Measurements from ENCODE around the gene KRT9.

DNA sequence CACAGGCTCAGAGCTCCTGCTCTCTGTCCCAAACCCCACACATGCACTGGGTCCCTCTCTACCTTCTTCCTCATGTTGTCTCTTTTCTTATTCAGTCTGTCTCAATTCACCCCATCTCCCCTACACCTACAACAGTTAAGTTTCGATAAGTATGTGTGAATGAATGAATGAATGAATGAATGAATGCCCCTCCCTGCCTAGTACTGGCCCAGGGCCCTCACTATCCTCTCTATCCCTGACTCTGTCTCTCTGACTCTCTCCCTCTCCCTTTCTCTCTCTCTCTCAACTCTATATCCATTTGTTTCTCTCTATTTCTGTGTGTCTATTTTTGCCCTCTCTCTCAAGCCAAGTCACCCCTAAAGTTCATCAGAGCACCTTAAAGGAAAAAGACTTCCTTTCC, 6.7 kb upstream of the KRT9 start:
- TF ChIP-seq, protein P1, sequence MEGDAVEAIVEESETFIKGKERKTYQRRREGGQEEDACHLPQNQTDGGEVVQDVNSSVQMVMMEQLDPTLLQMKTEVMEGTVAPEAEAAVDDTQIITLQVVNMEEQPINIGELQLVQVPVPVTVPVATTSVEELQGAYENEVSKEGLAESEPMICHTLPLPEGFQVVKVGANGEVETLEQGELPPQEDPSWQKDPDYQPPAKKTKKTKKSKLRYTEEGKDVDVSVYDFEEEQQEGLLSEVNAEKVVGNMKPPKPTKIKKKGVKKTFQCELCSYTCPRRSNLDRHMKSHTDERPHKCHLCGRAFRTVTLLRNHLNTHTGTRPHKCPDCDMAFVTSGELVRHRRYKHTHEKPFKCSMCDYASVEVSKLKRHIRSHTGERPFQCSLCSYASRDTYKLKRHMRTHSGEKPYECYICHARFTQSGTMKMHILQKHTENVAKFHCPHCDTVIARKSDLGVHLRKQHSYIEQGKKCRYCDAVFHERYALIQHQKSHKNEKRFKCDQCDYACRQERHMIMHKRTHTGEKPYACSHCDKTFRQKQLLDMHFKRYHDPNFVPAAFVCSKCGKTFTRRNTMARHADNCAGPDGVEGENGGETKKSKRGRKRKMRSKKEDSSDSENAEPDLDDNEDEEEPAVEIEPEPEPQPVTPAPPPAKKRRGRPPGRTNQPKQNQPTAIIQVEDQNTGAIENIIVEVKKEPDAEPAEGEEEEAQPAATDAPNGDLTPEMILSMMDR (conservative IDR thresholded peaks at IDR 0.05; ENCODE audit: low read depth, low read length), result no peak
- TF ChIP-seq EZH2 (IDR thresholded peaks at IDR 0.05; ENCODE audit: borderline replicate concordance, low read depth, low read length, poor library complexity, severe bottlenecking), result no peak
